H1 (cell line): ENCODE results near the gene GH2. TPM values are rescaled to one million over a fixed set of nuclear protein-coding genes. Genes with fewer than 3 reads are reported as not detected.
"Not testable (repeated sequence)": the region's sequence is repeated elsewhere in the genome, so short reads cannot be mapped to it uniquely, and the experiment has no call there.

Experiments used
- CTCF ChIA-PET: fragments of 300-600 bp; sonication (Branson Sonifier 250); formaldehyde crosslinking; loops from one replicate; lab custom pipeline; 2021; ENCODE audit not compliant: partially characterized antibody; lab: Charles Lee
- POLR2A ChIA-PET: fragments of 300-600 bp; sonication (Branson Sonifier 250); formaldehyde crosslinking; loops from one replicate; lab custom pipeline; 2021; ENCODE audit warnings: inconsistent platforms; ENCODE audit not compliant: partially characterized antibody; lab: Charles Lee
- DNase-seq, 2 experiments: peaks; one replicate each; pipeline versions ENCODE4 v3.0.0 to v3.0.0-alpha.2; 2010 to 2022; ENCODE audit warnings: low spot score in 2 of 2, low read depth in 1 of 2, mixed read lengths in 1 of 2
- FAIRE-seq: peaks from 2 replicates; lab custom pipeline; 2011; peaks lifted over from hg19 to GRCh38; lab: Jason Lieb, UNC
- H2AFZ ChIP-seq: 2 replicates; pipeline ENCODE4 v1.8.1; 2012; ENCODE audit warnings: low read length, inconsistent platforms
- H2AK5ac ChIP-seq: 2 replicates; pipeline ENCODE4 v1.6.1; 2013; ENCODE audit warnings: low read depth, low read length
- H2BK120ac ChIP-seq: replicated peaks from 2 replicates; pipeline ENCODE3; 2013; ENCODE audit warnings: low read depth, low read length, inconsistent platforms
- H2BK12ac ChIP-seq: 2 replicates; pipeline ENCODE4 v1.6.1; 2013; ENCODE audit warnings: low read depth, low read length
- H2BK15ac ChIP-seq: 2 replicates; pipeline ENCODE4 v1.6.1; 2013; ENCODE audit warnings: low read length
- H2BK20ac ChIP-seq: 2 replicates; pipeline ENCODE4 v1.6.1; 2013; ENCODE audit warnings: low read length
- H2BK5ac ChIP-seq: 2 replicates; pipeline ENCODE4 v1.6.1; 2013; ENCODE audit warnings: low read depth, low read length
- H3K14ac ChIP-seq: 2 replicates; pipeline ENCODE4 v1.6.1; 2013; ENCODE audit warnings: inconsistent platforms; ENCODE audit not compliant: insufficient read length
- H3K18ac ChIP-seq: 2 replicates; pipeline ENCODE4 v1.6.1; 2013; ENCODE audit warnings: low read length; ENCODE audit errors: extremely low read depth
- H3K23ac ChIP-seq: 2 replicates; pipeline ENCODE4 v1.6.1; 2013; ENCODE audit warnings: inconsistent platforms; ENCODE audit not compliant: insufficient read length
- H3K23me2 ChIP-seq: 2 replicates; pipeline ENCODE4 v1.6.1; 2013; ENCODE audit warnings: low read depth, low read length
- H3K27ac ChIP-seq: 2 replicates; pipeline ENCODE4 v1.6.1; 2011; ENCODE audit warnings: low read depth, low read length, inconsistent platforms
- H3K27me3 ChIP-seq, 4 experiments: replicated peaks in 1 of 4; 1 replicate in 1 of 4; 2 replicates in 3 of 4; pipeline versions ENCODE4 v1.6.1 to v1.8.1; 2011 to 2013; ENCODE audit warnings: low read length in 3 of 4, mild to moderate bottlenecking in 3 of 4, inconsistent platforms in 2 of 4, mixed read lengths in 2 of 4, moderate library complexity in 1 of 4; ENCODE audit not compliant: control insufficient read depth in 3 of 4, insufficient read depth in 3 of 4; ENCODE audit errors: extremely low read depth in 1 of 4
- H3K36me3 ChIP-seq, 4 experiments: 2 replicates each; pipeline versions ENCODE4 v1.6.1 to v1.8.1; 2011 to 2013; ENCODE audit warnings: mild to moderate bottlenecking in 4 of 4, low read length in 3 of 4, moderate library complexity in 2 of 4, control low read depth in 1 of 4, inconsistent platforms in 1 of 4; ENCODE audit not compliant: insufficient read depth in 4 of 4, control insufficient read depth in 2 of 4
- H3K4ac ChIP-seq: replicated peaks from 2 replicates; pipeline ENCODE3; 2013; ENCODE audit warnings: low read length, low read depth, mixed read lengths, inconsistent platforms; ENCODE audit not compliant: insufficient read length
- H3K4me1 ChIP-seq, 4 experiments: replicated peaks in 1 of 4; 1 replicate in 1 of 4; 2 replicates in 3 of 4; pipeline versions ENCODE4 v1.6.1 to v1.8.1; 2011 to 2013; ENCODE audit warnings: low read length in 3 of 4, inconsistent platforms in 2 of 4, mixed read lengths in 1 of 4; ENCODE audit not compliant: insufficient read depth in 4 of 4, control insufficient read depth in 3 of 4
- H3K4me2 ChIP-seq, 2 experiments: 2 replicates each; pipeline versions ENCODE4 v1.6.1 to v1.8.1; 2011 to 2013; ENCODE audit warnings: low read depth in 2 of 2, low read length in 2 of 2, control low read depth in 1 of 2, inconsistent platforms in 1 of 2, mild to moderate bottlenecking in 1 of 2; ENCODE audit not compliant: insufficient read depth in 1 of 2
- H3K4me3 ChIP-seq, 4 experiments: fragments of 200-600, 300-600 bp in 1 of 4; sonication (generic), shearing (Covaris generic), sonication (Bioruptor Twin) in 1 of 4; 2 replicates each; pipeline versions ENCODE4 v1.5.1 to v1.8.1; 2011 to 2016; ENCODE audit warnings: low read length in 4 of 4, low read depth in 3 of 4, control low read depth in 2 of 4, inconsistent platforms in 2 of 4, mild to moderate bottlenecking in 2 of 4, mixed read lengths in 1 of 4, moderate library complexity in 1 of 4; ENCODE audit not compliant: insufficient read depth in 2 of 4; ENCODE audit errors: extremely low read depth in 1 of 4
- H3K56ac ChIP-seq: replicated peaks from 2 replicates; pipeline ENCODE3; 2013; ENCODE audit warnings: low read depth, mild to moderate bottlenecking, mixed read lengths, low read length, inconsistent platforms; ENCODE audit not compliant: insufficient read length
- H3K79me1 ChIP-seq: 2 replicates; pipeline ENCODE4 v1.6.1; 2013; ENCODE audit warnings: low read depth, low read length, control low read depth
- H3K79me2 ChIP-seq, 2 experiments: 2 replicates each; pipeline versions ENCODE4 v1.6.1 to v1.8.1; 2012 to 2013; ENCODE audit warnings: low read length in 2 of 2, mild to moderate bottlenecking in 2 of 2, inconsistent platforms in 1 of 2; ENCODE audit not compliant: insufficient read depth in 2 of 2, control insufficient read depth in 1 of 2
- H3K9ac ChIP-seq, 4 experiments: replicated peaks in 1 of 4; 1 replicate in 1 of 4; 2 replicates in 3 of 4; pipeline versions ENCODE4 v1.6.1 to v1.8.1; 2011 to 2013; ENCODE audit warnings: low read depth in 3 of 4, low read length in 3 of 4, control low read depth in 2 of 4, mild to moderate bottlenecking in 2 of 4, moderate library complexity in 2 of 4, inconsistent platforms in 1 of 4; ENCODE audit errors: extremely low read depth in 1 of 4
- H3K9me3 ChIP-seq, 2 experiments: 2 replicates each; pipeline versions ENCODE4 v1.6.1 to v1.8.1; 2012 to 2013; ENCODE audit warnings: mild to moderate bottlenecking in 2 of 2, moderate library complexity in 2 of 2, control low read depth in 1 of 2, inconsistent platforms in 1 of 2, low read depth in 1 of 2, low read length in 1 of 2, mixed read lengths in 1 of 2; ENCODE audit not compliant: insufficient read depth in 2 of 2
- H4K20me1 ChIP-seq, 2 experiments: replicated peaks in 1 of 2; 2 replicates each; pipeline versions ENCODE3 to v1.8.1; 2011 to 2013; ENCODE audit warnings: inconsistent platforms in 2 of 2, low read length in 2 of 2, mild to moderate bottlenecking in 1 of 2; ENCODE audit not compliant: insufficient read depth in 2 of 2, control insufficient read depth in 1 of 2
- H4K5ac ChIP-seq: 2 replicates; pipeline ENCODE4 v1.6.1; 2013; ENCODE audit warnings: low read length, low read depth, mixed read lengths, inconsistent platforms; ENCODE audit not compliant: insufficient read length
- H4K8ac ChIP-seq: 2 replicates; pipeline ENCODE4 v1.8.0; 2013; ENCODE audit warnings: mild to moderate bottlenecking, moderate library complexity, low read length, inconsistent platforms; ENCODE audit not compliant: insufficient read depth; ENCODE audit errors: extremely low read depth
- H4K91ac ChIP-seq: replicated peaks from 2 replicates; pipeline ENCODE3; 2013; ENCODE audit warnings: low read length, mixed read lengths, inconsistent platforms; ENCODE audit not compliant: insufficient read length
- WGBS, 2 experiments: shearing (Covaris generic) in 1 of 2; methylation state at CpG; one replicate each; pipeline versions ENCODE4 v1.1.6 to v1.1.7; 2013 to 2015; ENCODE audit warnings: low lambda C conversion rate in 2 of 2, mixed read lengths in 2 of 2, inconsistent platforms in 1 of 2, low coverage in 1 of 2, missing lambda C conversion rate in 1 of 2; ENCODE audit not compliant: insufficient replicate concordance in 2 of 2, insufficient coverage in 1 of 2, insufficient read length in 1 of 2; ENCODE audit errors: extremely low coverage in 1 of 2, missing lambda C conversion rate in 1 of 2; 5-methylcytosine and 5-hydroxymethylcytosine counted together
- polyA plus RNA-seq, 7 experiments: library from polyadenylated mRNA; depleted of rRNA in 3 of 7; stranded (reverse) in 5 of 7; unstranded in 2 of 7; fragments of >200 nt in 5 of 7; fragments of 200-250 nt in 2 of 7; gene quantifications; 1 replicate in 5 of 7; 2 replicates in 1 of 7; 4 replicates in 1 of 7; pipeline versions ENCODE4 v1.2.1 to v1.2.3, GENCODE V29; 2011 to 2013; ENCODE audit warnings: missing spikeins in 2 of 7, mixed read lengths in 2 of 7
- total RNA-seq: library from RNA; stranded (reverse); fragmentation: NEBNext Ultra II Directional; extraction: Animal tissue kit (Norgen Biotek cat#: 25700); gene quantifications from 2 replicates; pipeline ENCODE4 v1.2.1, GENCODE V29; 2021

GH2 gene
- total and polyA plus RNA-seq, 2 of the 8 experiments (the other 6 are each of a cell fraction or from before 2014, with no cell fraction given), result 0.60 to 1.5 TPM

DNA sequence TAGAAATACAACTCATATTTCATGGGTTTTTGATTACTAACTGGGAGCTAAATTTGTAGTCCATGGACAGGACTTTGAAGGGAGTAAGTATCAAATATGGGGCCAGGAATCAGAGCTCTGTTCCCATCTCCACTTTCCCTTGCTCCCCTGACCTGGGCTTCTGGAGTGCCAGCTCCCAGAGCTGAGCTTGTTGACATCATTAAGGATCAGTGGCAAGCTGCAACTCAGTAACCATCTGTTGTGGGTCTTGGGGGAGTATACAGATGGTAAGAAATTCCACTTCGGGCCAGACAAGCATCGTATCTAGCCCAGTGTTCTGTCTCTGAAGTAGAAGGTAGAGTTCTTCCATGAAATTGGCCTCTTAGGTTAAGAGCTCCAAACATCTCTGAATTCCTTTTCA is 20.2 kb upstream of the GH2 start:
- not testable (repeated sequence) for H2AK5ac ChIP-seq
- POLR2A ChIA-PET, result interaction anchor here (0.5 to 2.5 kb wide), 3 partner anchors 39 to 244 kb away, joined by 3 to 7 read pairs (median 3); no protein-coding TSS in a partner anchor
- WGBS, 2 experiments, result 94% methylated on average over 2 of the region's 2 CpGs; no CpG with 5 or more reads in 1 of the 2 experiments

More for the DNA sequence above, 20.2 kb upstream of the GH2 start:
- not testable (repeated sequence) for H3K23me2 ChIP-seq, H3K27me3 ChIP-seq, H3K56ac ChIP-seq, H2BK12ac ChIP-seq, H3K4me2 ChIP-seq, H2AFZ ChIP-seq, H4K8ac ChIP-seq, H3K14ac ChIP-seq, H3K4me1 ChIP-seq, H3K27ac ChIP-seq, H3K79me1 ChIP-seq, H2BK20ac ChIP-seq, H4K91ac ChIP-seq, H3K23ac ChIP-seq, DNase-seq, H3K79me2 ChIP-seq, H3K9me3 ChIP-seq, H2BK120ac ChIP-seq, H3K18ac ChIP-seq, H3K36me3 ChIP-seq, H2BK5ac ChIP-seq, FAIRE-seq, H3K4me3 ChIP-seq, H4K5ac ChIP-seq, H4K20me1 ChIP-seq, H2BK15ac ChIP-seq, H3K4ac ChIP-seq, H3K9ac ChIP-seq
- CTCF ChIA-PET, result interaction anchor here (0.6 to 9.9 kb wide), 16 partner anchors 11 to 140 kb away, joined by 3 to 87 read pairs (median 6); partner anchors contain the start of genes GH1 and GH2
